HG02610 (cell line): ENCODE data around the gene ALX4.

ENCODE experiments used
- ATAC-seq: cut with Tn5 transposase; IDR thresholded peaks from one replicate; pipeline ENCODE4 v1.9.1; 2021; ENCODE audit warnings: mild to moderate bottlenecking, moderate library complexity; ENCODE audit not compliant: unreplicated experiment

Gene ALX4

GRCh38 chr11:44303401-44303938, 6.5 kb downstream of the ALX4 start:
- no peak for ATAC-seq

GRCh38 chr11:44301564-44302271, 8.2 kb downstream of the ALX4 start:
- no peak for ATAC-seq

- ATAC-seq: no peak
These were observed 8.9 kb downstream of the ALX4 start for GRCh38 chr11:44300844-44301563.

GRCh38 chr11:44298862-44299261, 11.1 kb downstream of the ALX4 start:
- ATAC-seq: no peak

- no peak for ATAC-seq
These were observed 19.7 kb downstream of the ALX4 start for GRCh38 chr11:44290208-44290607.

- ATAC-seq: no peak
These were observed 21.8 kb downstream of the ALX4 start for GRCh38 chr11:44288133-44288526.

GRCh38 chr11:44286911-44287310, 23.0 kb downstream of the ALX4 start:
- no peak for ATAC-seq

GRCh38 chr11:44286268-44286880, 23.6 kb downstream of the ALX4 start:
- no peak for ATAC-seq

- ATAC-seq: no peak
These were observed 24.2 kb downstream of the ALX4 start for GRCh38 chr11:44285756-44286155.

GRCh38 chr11:44282620-44283019, 27.3 kb downstream of the ALX4 start:
- ATAC-seq: no peak

GRCh38 chr11:44281151-44281550, 28.8 kb downstream of the ALX4 start:
- no peak for ATAC-seq

- no peak for ATAC-seq
These were observed 29.7 kb downstream of the ALX4 start for GRCh38 chr11:44280257-44280656.

GRCh38 chr11:44279483-44279882, 30.5 kb downstream of the ALX4 start:
- ATAC-seq: no peak

- no peak for ATAC-seq
These were observed 32.5 kb downstream of the ALX4 start for GRCh38 chr11:44277196-44278090.

GRCh38 chr11:44275961-44276550, 33.9 kb downstream of the ALX4 start:
- no peak for ATAC-seq

GRCh38 chr11:44275241-44275640, 34.7 kb downstream of the ALX4 start:
- no peak for ATAC-seq

- no peak for ATAC-seq
These were observed 35.5 kb downstream of the ALX4 start for GRCh38 chr11:44274404-44274803.

GRCh38 chr11:44271286-44271685, 38.7 kb downstream of the ALX4 start:
- no peak for ATAC-seq

- no peak for ATAC-seq
These were observed 39.3 kb downstream of the ALX4 start for GRCh38 chr11:44270403-44271273.
